Activated CD4-positive, CD25-positive, alpha-beta regulatory T cell treated with anti-CD3 and anti-CD28 coated beads, Interleukin-2, amount 50 U/mL, for 72 hours (primary cell): ENCODE data around the gene KIAA0586.
A peak's percentile ranks its signal among the peaks of the same experiment; 100 is the strongest.
"Not testable (repeated sequence)": the region's sequence is repeated elsewhere in the genome, so short reads cannot be mapped to it uniquely, and the experiment has no call there.

Source experiments
- DNase-seq: peaks from one replicate; pipeline ENCODE4 v3.0.0; 2021

The KIAA0586 gene

DNA sequence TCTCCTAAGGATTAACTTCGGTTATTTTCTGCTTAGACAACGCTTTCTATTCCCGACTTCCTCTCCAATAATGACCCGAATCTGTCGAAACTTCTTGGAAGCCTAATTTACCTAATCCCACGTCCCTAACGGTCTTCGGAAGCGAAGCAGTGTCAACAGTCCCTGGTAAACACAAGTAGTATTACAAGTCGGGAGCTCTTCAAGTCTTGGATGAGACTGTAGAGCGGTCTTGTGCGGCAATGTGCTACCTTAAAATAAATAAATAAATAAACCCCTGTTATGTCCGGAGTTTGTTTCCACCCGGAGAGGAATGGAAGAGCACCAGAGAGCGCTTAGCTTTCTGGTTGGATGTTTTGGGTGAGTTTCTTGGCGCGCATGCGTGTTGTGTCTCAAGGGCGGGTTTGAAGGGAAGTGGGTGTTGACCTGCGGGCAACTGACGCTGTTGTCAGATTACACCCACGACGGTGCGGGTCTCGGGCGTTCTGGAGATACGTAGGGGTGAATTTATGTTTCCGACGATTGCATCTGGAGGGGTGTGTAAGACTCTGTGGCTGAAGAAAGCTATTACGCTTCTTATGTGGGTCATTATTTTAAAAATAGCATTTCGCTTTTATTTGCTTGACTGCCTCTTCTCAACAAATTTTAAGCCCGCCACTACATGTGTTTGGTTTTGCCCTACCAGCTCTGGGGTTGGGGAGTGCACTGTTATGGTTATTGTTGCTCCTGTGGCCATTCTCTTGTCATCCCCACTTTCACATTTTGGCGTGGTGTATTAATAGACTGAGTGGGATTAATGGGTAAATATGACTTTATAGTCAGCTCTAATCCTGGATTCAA is at the start of gene KIAA0586, which contains the start of gene TIMM9:
Gene KIAA0586 (plus strand): TSS at position 439 of the 837 bp plus-strand sequence. CDS start 546 bp downstream, outside the sequence.
Gene TIMM9 (minus strand): TSS at position 251 of the 837 bp plus-strand sequence. CDS start 15,586 bp downstream, outside the sequence.
- DNase-seq = peak; percentile 91

DNA sequence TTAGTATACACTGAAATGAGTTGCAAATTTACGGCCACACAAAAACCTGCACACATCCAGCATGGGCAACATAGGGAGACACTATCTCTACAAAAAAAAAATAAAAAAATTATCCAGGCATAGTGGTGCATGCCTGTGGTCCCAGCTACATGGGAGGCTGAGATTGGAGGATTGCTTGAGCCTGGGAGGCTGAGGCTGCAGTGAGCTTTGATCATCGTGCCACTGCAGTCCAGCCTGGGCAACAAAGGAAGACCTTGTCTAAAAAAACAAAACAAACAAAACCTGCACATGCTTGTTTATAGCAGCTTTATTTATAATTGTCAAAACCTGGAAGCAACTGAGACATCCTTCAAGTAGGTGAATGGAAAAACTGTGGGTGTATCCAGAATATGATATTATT is 36.7 kb upstream of the KIAA0586 start:
- no peak for DNase-seq

DNA sequence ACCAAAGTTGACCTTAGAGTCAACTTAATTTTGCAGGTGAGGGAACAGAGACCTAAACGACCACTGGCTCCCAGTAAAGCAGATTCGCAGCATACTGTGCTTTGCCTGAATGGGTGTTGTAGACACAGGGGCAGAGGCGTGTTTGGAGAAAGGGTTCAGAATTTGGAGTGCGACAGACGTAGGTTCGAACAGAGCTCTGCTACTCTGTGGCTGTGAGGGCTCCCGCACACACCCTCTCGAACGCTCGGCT is 32.0 kb upstream of the KIAA0586 start:
- DNase-seq = no peak

DNA sequence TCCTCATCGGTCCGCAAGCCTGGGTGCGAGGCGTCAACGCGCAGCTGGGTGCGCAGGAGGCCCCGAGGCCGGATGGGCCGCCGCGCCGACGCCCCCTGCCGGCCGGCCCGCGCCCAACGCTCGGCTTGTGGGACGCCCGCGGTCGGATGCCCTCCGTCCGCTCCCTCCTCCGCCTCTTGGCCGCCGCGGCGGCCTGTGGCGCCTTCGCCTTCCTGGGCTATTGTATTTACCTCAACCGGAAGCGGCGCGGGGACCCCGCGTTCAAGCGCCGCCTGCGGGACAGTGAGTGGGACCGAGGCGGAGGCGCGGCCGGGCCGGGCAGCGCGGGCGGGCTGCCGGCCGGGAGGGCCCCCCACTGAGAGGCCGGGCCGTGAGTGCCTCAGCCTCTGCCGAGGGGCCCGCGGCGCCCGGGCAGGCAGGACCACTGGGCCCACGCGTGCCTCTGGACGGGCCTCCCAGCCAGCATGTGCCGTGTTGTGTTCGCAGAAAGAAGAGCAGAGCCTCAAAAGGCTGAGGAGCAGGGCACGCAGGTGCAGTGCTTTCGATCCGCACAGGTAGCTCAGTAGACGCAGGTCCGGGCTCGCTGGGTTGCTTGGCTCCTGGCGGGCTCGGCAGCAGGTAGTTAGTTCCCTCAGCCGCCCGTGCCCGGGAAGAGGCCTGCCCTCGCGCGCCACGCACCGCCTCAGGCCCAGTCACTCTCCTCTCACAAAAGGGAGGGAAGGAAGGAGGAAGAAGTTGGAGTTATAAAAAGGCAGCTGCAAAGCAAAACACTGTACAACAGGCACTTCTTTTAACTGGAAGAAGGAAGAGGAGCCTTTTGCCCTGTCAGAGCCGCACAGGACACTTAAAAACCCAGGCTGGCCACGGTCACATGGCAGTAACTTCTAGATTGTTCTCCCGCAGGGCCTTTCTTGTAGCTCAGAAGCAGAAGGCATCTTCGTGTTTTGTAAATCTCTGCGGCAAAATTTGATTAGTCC is 31.4 kb upstream of the KIAA0586 start, which contains the start of gene TOMM20L:
Gene TOMM20L (plus strand): TSS at position 119 of the 977 bp plus-strand sequence. CDS start 28 bp downstream, at position 147.
- peak; percentile 85 for DNase-seq

DNA sequence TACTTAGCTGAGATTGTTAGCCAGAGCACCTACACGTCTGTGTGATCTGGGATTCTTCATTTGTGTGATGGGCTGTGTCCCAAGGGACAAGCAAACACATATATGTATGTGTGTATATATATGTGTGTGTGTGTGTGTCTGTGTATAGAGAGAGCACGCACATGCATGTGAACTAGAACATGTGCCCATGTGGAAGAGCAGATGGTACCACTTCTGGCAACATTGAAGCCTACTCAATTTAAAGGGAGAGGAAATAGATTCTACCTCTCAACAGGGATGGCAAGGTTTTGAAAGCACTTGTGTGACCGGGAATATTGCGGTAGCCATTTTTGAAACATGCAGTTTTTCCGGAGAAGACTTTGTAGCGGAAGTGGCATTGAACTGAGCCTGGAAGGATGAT is 30.4 kb upstream of the KIAA0586 start:
- DNase-seq = no peak

DNA sequence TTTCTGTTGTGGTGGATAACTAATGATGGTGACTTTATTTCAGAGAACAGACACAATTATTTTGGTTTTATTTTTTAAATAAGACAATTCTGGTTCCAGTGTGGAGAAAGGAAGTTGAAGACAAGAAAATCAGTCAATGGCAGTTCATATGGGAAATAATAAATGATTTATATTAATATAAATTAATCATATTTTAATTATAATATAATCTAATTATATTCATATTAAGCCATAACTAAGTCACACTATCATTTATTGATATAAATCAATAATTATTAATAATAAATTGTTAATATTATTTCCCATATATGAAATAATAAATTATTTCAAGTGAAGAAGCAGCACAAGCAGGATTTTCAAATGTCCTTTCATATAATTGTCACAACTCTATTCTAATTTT is 29.0 kb upstream of the KIAA0586 start:
- DNase-seq = no peak

DNA sequence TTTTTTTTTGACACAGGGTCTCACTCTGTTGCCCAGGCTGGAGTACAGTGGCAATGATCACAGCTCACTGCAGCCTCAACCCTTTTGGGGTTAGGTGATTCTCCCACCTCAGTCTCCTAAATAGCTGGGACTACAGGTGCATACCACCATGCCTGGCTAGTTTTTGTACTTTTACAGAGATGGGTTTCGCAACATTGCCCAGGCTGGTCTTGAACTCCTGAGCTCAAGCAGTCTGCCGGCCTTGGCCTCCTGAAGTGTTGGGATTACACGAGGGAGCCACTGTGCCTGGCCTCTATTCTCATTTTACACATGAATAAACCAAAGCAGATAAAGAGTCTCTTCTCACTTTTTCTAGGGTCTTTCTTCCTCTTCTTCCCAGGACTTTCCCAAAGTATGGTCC is 28.6 kb upstream of the KIAA0586 start:
- DNase-seq = no peak

DNA sequence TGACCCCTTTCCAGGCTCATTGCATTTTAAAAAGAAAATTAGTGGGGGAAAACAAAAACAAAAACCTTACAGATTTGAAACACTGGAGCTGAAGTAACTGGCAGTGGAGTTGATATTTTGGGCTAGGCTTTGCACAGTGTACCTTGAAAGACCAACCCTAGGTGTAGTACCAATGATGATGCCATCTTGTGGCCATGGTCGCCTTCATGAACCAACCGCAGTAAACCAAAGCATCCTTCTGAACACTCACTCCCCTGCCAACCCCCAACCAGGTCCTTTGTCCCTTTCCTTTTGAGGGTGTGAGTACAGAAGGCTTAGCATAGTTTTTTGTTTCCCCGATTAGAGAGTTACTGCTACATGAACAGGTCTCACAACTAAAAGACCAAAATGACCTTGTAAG is 25.9 kb upstream of the KIAA0586 start:
- no peak for DNase-seq

DNA sequence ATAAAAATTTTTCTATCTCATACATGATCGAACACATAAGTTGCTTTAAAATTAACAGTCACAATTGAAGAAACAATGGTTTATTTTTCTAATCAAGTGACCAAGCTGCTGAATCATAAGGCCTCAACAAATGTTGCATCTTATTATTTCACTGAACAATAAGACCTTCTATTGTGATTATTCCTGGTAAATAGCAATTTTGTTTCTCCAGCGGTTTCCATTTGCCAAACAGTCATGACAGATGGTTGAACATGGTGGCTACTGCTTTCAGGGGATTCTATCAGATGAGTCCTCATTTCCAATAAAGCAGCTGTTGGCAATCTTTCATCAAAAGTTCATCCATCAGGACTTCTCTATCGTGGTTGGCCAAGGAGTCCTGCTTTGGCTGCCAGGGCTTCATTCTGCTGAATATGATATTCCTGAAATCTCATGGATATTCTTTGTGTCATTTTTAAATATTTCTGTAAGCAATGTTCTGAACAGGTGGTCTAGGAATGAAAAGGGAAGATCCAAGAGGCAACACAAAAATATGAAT is 18.8 kb upstream of the KIAA0586 start:
- no peak for DNase-seq

DNA sequence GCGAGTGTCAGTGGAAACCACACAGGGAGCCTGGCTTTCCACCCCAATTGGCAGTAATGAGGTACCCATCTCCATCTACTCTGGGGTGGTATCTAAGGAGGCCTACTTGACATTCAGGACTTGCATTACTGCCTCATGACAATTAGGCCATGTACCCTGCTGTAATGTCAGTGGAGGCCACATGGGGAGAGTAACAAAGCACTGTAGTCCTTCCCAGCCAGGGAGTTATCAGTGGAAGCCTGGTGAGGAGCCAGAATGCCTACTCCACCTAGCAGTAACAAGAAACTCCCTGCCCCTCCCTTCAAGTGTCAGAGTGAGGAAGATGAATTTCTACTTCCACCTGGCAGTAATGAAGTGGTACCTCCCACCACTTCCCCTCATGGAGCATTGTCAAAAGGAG is 12.7 kb upstream of the KIAA0586 start:
- DNase-seq = no peak

DNA sequence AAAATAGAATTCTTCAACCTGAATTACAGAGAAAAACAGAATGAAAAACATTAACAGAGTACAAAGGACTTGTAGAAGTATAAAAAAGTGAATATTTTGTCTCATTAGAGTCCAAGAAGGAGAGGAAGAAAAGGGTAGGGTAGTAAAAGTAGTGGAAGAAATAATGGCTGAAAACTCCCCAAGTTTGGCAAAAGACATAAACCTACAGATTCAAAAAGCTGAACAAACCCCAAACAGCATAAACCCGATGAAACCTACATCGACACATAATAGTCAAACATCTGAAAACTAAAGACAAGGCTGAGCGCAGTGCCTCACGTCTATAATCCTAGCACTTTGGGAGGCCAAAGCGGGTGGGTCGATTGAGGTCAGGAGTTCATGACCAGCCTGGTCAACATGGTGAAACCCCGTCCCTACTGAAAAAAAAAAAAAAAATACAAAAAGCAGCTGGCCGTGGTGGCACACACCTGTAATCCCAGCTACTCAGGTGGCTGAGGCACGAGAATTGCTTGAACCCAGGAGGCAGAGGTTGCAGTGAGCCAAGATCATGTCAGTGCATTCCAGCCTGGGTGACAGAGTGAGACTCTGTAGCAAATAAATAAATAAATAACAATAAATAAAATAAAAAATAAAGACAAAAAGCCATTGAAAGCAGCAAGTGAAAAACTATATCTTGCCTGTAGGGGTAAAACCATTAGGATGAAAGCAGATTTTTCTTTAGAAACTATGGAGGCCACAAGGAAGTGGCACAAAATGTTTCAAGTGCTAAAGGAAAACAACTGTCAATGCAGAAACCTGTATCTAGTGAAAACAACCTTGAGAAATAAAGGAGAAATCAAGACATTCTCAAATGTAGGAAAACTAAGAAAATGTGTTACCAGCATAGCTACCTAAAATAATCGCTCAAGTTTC is 11.6 kb upstream of the KIAA0586 start:
- DNase-seq = no peak

DNA sequence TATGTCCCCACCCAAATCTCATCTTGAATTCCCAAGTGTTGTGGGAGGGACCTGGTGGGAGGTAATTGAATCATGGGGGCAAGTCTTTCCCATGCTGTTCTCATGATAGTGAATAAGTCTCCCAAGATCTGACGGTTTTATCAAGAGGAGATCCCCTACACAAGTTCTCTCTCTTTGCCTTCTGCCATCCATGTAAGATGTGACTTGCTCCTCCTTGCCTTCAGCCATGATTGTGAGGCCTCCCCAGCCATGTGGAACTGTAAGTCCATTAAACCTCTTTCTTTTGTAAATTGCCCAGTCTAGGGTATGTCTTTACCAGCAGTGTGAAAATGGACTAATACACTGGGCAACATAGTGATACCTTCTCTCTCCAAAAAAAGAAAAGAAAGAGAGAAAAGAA is 10.6 kb upstream of the KIAA0586 start:
- not testable (repeated sequence) for DNase-seq

DNA sequence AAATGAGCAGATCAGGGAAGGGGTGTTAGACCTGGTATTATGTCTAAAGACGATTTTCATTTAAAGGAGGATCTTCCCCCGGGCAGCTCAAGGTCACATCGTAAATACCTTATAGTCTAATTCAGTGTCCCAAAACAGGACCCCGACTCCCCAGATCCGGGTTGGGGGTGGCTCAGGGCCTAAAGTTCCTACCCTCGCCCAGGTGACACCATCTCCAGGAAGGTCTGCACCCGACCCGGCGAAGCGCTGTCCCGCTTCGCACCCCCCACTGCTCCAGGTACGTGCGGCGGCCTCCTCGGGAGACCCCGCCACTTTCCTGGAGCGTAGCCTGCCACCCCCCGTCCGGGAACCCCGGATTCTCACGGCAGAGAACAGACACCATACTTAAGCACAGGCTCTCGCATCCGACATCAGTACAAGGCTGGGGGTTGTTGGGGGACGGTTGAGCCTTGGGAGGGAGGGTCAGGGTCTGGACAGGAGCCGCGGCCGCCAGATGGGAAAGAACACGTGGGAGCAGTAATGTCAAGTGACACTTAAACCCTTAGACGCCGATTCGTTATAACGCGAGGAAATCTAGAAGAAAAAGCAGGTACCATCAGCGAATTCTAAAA is 744 bp upstream of the KIAA0586 start:
- peak; percentile 54 for DNase-seq

DNA sequence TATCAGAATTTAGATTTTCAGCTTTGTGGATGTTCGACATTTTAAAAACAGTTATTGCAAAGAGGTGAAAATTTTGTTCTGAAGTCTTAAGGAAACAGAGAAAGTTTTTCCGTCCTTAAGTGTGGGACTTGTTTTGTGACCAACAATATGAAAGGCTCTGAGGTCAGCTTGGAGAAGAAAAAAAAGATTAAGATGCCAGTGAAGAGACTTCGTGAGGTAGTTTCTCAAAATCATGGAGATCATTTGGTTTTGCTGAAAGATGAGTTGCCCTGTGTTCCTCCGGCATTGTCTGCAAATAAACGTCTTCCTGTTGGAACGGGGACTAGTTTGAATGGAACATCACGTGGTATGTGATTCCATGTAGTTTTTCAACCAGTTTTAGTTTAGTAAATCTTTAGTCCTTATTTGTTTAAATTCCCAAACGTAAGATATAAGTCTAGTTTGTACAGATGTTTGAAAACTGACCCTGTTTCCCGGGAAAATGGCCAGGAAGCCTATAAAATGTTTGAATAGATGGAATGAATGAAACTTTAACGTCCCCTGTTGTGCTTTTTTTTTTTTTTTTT is 682 bp downstream of the KIAA0586 start:
- no peak for DNase-seq

DNA sequence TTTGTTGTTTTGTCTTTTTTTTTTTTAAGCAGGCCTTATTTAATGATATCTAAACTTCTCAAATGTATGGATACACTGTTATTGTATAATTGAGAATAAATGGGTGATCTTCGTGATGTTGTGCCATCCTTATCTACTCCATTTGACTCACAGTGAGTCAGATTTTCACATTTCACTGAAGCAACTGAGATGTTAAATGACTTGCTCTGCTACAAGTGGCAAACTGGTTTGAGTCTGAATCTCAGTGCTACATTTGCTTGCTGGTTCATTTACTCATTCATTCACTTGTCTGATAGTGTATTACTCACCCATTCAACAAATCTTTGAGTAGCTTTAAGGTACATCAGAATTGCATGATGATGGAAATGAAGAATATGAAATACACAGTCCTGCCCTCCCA is 2.6 kb downstream of the KIAA0586 start:
- no peak for DNase-seq

DNA sequence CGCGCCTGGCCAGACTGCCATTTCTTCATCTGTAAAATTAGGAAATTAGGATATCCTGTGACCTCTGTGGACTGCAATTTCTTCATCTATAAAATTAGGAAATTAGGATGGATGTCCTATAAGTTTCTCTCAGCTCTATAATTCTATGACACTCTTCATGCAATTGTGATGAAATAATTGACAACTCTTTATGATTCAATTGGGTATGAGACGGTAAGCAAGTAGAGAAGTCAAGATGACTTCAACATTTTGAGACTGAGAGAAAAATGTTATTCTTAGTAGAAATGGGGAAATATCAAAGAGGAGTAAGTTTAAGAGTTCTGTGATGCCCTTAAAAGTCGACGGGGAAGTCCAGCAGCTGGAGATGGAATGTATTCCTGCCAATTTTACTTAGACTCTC is 12.0 kb downstream of the KIAA0586 start:
- DNase-seq = no peak

DNA sequence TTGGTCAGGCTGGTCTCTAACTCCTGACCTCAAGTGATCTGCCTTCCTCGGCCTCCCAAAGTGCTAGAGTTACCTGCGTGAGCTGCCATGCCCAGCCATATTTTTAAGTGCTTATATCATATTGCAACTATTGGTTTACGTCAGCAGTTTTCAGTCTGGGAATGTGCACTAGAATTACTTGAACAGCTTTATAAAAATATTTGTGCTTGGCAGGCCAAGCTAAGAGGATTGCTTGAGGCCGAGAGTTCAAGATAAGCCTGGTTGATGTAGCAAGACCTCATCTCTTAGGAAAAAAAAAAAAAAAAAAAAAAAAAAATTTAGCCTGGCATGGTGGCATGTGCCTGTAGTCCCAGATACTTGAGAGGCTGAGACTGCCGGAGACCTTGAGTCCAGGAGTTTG is 17.1 kb downstream of the KIAA0586 start:
- no peak for DNase-seq

DNA sequence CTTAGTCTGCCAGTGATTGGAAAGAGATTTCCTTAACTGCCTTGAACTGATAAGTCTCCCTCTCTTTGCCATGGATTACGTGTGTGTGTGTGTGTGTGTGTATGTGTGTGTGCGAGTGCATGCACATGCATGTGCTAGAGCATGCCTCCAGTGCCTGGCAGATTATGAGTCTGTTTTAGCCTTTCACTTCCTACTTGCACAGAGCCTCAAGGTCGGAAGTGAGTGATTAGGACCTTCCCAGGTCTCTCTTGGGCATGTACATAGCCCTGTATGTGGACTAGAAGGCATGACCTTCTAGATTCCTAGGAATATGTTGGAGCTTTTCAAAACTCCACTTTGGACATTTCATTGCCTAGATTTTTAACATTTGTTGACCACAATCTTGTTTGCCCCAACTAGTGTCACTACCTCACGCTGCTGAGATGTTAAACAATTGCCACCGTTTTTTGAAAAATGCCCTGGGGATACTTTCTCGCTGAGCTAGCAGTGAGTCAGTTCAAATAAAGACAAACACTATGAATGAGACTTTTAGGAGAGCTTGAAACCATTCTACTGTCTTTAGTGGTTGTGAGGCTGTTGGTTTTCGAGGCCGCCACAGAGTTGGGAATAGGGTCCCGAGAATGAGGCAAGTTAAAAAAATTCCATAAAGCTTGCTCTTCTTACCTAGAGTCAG is 28.2 kb downstream of the KIAA0586 start:
- no peak for DNase-seq

DNA sequence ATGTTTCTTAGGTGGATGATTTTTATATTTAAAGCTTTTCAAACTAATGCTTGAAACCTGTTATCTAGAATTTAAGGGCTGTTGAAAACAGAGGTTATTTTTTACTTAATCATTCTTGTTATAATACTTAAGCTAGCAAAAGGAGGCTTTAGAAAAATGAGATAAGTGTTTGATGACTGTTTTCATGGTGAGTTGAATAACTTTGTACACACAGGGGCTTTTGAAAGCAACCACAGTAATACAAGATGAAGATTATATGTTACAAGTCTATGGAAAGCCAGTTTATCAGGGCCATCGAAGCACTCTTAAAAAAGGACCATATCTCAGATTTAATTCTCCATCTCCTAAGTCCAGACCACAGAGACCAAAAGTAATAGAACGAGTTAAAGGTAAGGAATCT is 33.3 kb downstream of the KIAA0586 start:
- DNase-seq = no peak

DNA sequence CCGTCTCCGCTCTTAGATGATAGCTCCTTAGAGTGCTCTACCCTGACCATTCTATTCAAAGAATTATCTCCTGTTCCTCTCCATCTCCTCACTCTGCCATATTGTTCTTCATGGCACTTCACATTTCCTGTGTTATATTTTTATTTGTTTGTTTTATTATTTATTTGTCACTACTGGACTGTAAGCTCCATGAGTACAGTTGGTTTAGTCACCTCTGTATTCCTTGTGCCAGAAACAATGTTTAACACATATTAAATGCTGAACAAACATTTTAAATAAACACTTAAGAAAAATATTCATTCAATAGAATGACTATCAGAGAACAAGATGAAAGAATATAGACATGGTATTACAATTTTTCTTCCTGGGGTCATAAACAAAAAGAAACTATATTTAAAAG is 35.6 kb downstream of the KIAA0586 start:
- no peak for DNase-seq

DNA sequence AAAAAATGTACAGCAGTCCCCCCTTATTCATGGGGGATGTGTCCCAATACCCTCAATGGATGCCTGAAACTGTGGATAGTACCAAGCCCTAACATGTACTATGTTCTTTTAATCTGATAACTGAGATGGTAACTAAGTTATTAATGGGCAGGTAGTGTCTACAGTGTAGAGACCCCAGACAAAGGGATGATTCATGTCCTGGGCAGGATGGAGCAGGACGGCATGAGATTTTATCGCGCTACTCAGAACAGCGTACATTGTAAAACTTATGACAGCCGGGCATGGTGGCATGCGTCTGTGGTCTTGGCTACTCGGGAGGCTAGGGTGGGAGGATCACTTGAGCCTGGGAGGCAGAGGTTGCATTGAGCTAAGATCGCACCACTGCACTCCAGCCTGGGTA is 37.1 kb downstream of the KIAA0586 start:
- DNase-seq = no peak
